Thyroid gland (tissue), 4 donors: ENCODE measurements around the gene PLEKHG3. TPM values are rescaled to one million over a fixed set of nuclear protein-coding genes. Genes with fewer than 3 reads are reported as not detected.

ENCODE experiments used
- DNase-seq, 2 donors: peaks; one replicate each; pipeline ENCODE4 v3.0.0-alpha.2; 2019
- H3K27ac ChIP-seq, 3 donors: fragments of 200-600 bp; sonication (generic); 1 replicate in 2 of 3; 2 replicates in 1 of 3; pipeline ENCODE4 v1.5.1; 2016 to 2019; ENCODE audit warnings: mild to moderate bottlenecking in 1 of 3, moderate library complexity in 1 of 3
- H3K27me3 ChIP-seq: fragments of 200-600 bp; sonication (generic); one replicate; pipeline ENCODE4 v1.5.1; 2019
- H3K36me3 ChIP-seq, 2 donors: fragments of 200-600 bp; sonication (generic); one replicate each; pipeline ENCODE4 v1.5.1; 2016 to 2019
- H3K4me1 ChIP-seq, 2 donors: fragments of 200-600 bp; sonication (generic); one replicate each; pipeline ENCODE4 v1.5.1; 2017 to 2019
- H3K4me3 ChIP-seq, 3 donors: fragments of 200-600 bp; sonication (generic); replicated peaks in 1 of 3; 1 replicate in 2 of 3; 2 replicates in 1 of 3; pipeline ENCODE4 v1.5.1; 2016; ENCODE audit warnings: mild to moderate bottlenecking in 1 of 3
- H3K9me3 ChIP-seq: fragments of 200-600 bp; sonication (generic); one replicate; pipeline ENCODE4 v1.5.1; 2017
- CTCF ChIP-seq, 6 experiments: fragments of 200-600 bp in 3 of 6; fragments of 450-650 bp in 3 of 6; sonication (generic) in 3 of 6; IDR thresholded peaks; one replicate each; pipeline ENCODE4 v1.5.1; 2016 to 2019; ENCODE audit warnings: antibody characterized with exemption in 6 of 6, mild to moderate bottlenecking in 2 of 6, inconsistent platforms in 1 of 6, moderate library complexity in 1 of 6
- POLR2A ChIP-seq, 2 donors: fragments of 450-650 bp; IDR thresholded peaks; one replicate each; pipeline ENCODE4 v1.6.1; 2017; ENCODE audit warnings: antibody characterized with exemption in 2 of 2, mild to moderate bottlenecking in 2 of 2, moderate library complexity in 1 of 2
- WGBS, 2 donors: methylation state at CpG; one replicate each; pipeline ENCODE4 v1.1.5; 2017; 5-methylcytosine and 5-hydroxymethylcytosine counted together
- intact Hi-C: fragments of 100-400 bp; cut with DNase I; formaldehyde crosslinking; loops from one replicate; pipeline ENCODE4 v1.15.1; 2023
- total RNA-seq, 4 donors: library from RNA; depleted of rRNA; stranded (reverse); fragments of >200 nt; gene quantifications; one replicate each; pipeline ENCODE4 v1.2.3, GENCODE V29; 2016

Gene PLEKHG3
- total RNA-seq, 4 donors from 2014 or later: 41.0 to 83.0 (median 54.6) TPM

- TF ChIP-seq CTCF (IDR thresholded peaks at IDR 0.05) (no peak), POLR2A (IDR thresholded peaks at IDR 0.05) (no peak)
- no peaks in the 10 kb centered on the region for H3K27me3 ChIP-seq
- H3K27ac ChIP-seq: no peak overlapping the region
- H3K4me3 ChIP-seq: no peak overlapping the region
- no peak for DNase-seq
- H3K4me1 ChIP-seq: peaks cover 40 to 45% of the 10 kb centered on the region in 2 donors
- WGBS, 2 donors: 97 to 98% methylated on average over 7 to 15 of the region's 15 CpGs
- H3K9me3 ChIP-seq: no peaks in the 10 kb centered on the region
- intact Hi-C loops: no loop called here
- peaks cover 32 to 43% of the 10 kb centered on the region in 2 donors for H3K36me3 ChIP-seq
Observed at GRCh38 chr14:64741961-64742360, 37.7 kb downstream of the PLEKHG3 start.

GRCh38 chr14:64743061-64743460, 38.8 kb downstream of the PLEKHG3 start:
- Histone ChIP-seq H3K36me3 (peaks cover 32 to 43% of the 10 kb centered on the region in 2 donors), H3K4me3 (no peak overlapping the region), H3K9me3 (no peaks in the 10 kb centered on the region), H3K27me3 (no peaks in the 10 kb centered on the region), H3K4me1 (peaks cover 38 to 45% of the 10 kb centered on the region in 2 donors), H3K27ac (no peak overlapping the region)
- DNase-seq: no peak
- TF ChIP-seq CTCF (IDR thresholded peaks at IDR 0.05): no peak
- no peak for TF ChIP-seq POLR2A (IDR thresholded peaks at IDR 0.05)
- intact Hi-C loops: no loop called here
- 82 to 96% methylated on average over 3 to 10 of the region's 27 CpGs for WGBS, 2 donors

- peaks cover 35 to 38% of the 10 kb centered on the region in 2 donors for H3K4me1 ChIP-seq
- no peaks in the 10 kb centered on the region for H3K9me3 ChIP-seq
- WGBS, 2 donors: 29 to 36% methylated on average over 4 to 8 of the region's 8 CpGs
- H3K4me3 ChIP-seq: no peak overlapping the region
- H3K27me3 ChIP-seq: no peaks in the 10 kb centered on the region
- TF ChIP-seq CTCF (IDR thresholded peaks at IDR 0.05) (peak in 3 of 6 experiments; percentile 10 to 41 (median 15)), POLR2A (IDR thresholded peaks at IDR 0.05) (no peak)
- peaks cover 32 to 39% of the 10 kb centered on the region in 2 donors for H3K36me3 ChIP-seq
- intact Hi-C loops: no loop called here
- peak overlapping the region; percentile 54 to 87 (median 70) for H3K27ac ChIP-seq
- peak; percentile 64 to 72 for DNase-seq
Observed at GRCh38 chr14:64745511-64746091, 41.4 kb downstream of the PLEKHG3 start.

GRCh38 chr14:64746298-64747250, 42.4 kb downstream of the PLEKHG3 start:
- Histone ChIP-seq H3K9me3 (no peaks in the 10 kb centered on the region), H3K4me1 (peaks cover 35 to 38% of the 10 kb centered on the region in 2 donors), H3K36me3 (peaks cover 23 to 29% of the 10 kb centered on the region in 2 donors), H3K27ac (peak overlapping the region; percentile 54 to 87 (median 70)), H3K27me3 (no peaks in the 10 kb centered on the region), H3K4me3 (no peak overlapping the region)
- DNase-seq: peak; percentile 72 to 83
- intact Hi-C loops: no loop called here
- TF ChIP-seq CTCF (IDR thresholded peaks at IDR 0.05) (no peak), POLR2A (IDR thresholded peaks at IDR 0.05) (no peak)
- WGBS, 2 donors: 40 to 44% methylated on average over 10 to 12 of the region's 12 CpGs
